H1 (cell line): ENCODE measurements around the gene UQCRQ. TPM values are rescaled to one million over a fixed set of nuclear protein-coding genes. Genes with fewer than 3 reads are reported as not detected.

Source experiments
- ATF3 ChIP-seq: IDR thresholded peaks from 2 replicates; pipeline ENCODE4 v1.6.1; 2011; ENCODE audit warnings: low read depth, mild to moderate bottlenecking, low read length; ENCODE audit not compliant: insufficient read depth
- CHD7 ChIP-seq: fragments of 300-600 bp; sonication (generic); IDR thresholded peaks from 2 replicates; pipeline ENCODE4 v1.7.1; 2012; ENCODE audit warnings: low read length, moderate library complexity, mild to moderate bottlenecking, inconsistent platforms; ENCODE audit not compliant: insufficient replicate concordance
- KDM1A ChIP-seq: fragments of 200-600, 300-600 bp; sonication (generic); IDR thresholded peaks from 2 replicates; pipeline ENCODE4 v1.7.1; 2016; ENCODE audit warnings: mild to moderate bottlenecking, low read length, borderline replicate concordance
- KDM4A ChIP-seq: IDR thresholded peaks from one replicate; pipeline ENCODE4 v1.7.1; 2012; ENCODE audit warnings: low read depth, mild to moderate bottlenecking, moderate library complexity, low read length, inconsistent platforms; ENCODE audit not compliant: severe bottlenecking
- RBBP5 ChIP-seq: IDR thresholded peaks from 2 replicates; pipeline ENCODE4 v1.7.1; 2012; ENCODE audit warnings: low read depth, mild to moderate bottlenecking, inconsistent platforms, low read length, moderate library complexity, borderline replicate concordance
- TAF1 ChIP-seq: IDR thresholded peaks from 2 replicates; pipeline ENCODE4 v1.6.1; 2011; ENCODE audit warnings: mild to moderate bottlenecking, low read depth, low read length
- polyA plus RNA-seq, 7 experiments: library from polyadenylated mRNA; depleted of rRNA in 3 of 7; stranded (reverse) in 5 of 7; unstranded in 2 of 7; fragments of >200 nt in 5 of 7; fragments of 200-250 nt in 2 of 7; gene quantifications; 1 replicate in 5 of 7; 2 replicates in 1 of 7; 4 replicates in 1 of 7; pipeline versions ENCODE4 v1.2.1 to v1.2.3, GENCODE V29; 2011 to 2013; ENCODE audit warnings: missing spikeins in 2 of 7, mixed read lengths in 2 of 7
- total RNA-seq: library from RNA; stranded (reverse); fragmentation: NEBNext Ultra II Directional; extraction: Animal tissue kit (Norgen Biotek cat#: 25700); gene quantifications from 2 replicates; pipeline ENCODE4 v1.2.1, GENCODE V29; 2021
- TF ChIP-seq, protein P1 (sequence below): IDR thresholded peaks from 2 replicates; pipeline ENCODE4 v1.6.1; 2012; ENCODE audit warnings: low read length, inconsistent platforms

The UQCRQ gene
- total and polyA plus RNA-seq, 2 of the 8 experiments (the other 6 are each of a cell fraction or from before 2014, with no cell fraction given) = 177 to 293 TPM

- no peak for TF ChIP-seq CHD7
- no peak for TF ChIP-seq RBBP5
- TF ChIP-seq, protein P1, sequence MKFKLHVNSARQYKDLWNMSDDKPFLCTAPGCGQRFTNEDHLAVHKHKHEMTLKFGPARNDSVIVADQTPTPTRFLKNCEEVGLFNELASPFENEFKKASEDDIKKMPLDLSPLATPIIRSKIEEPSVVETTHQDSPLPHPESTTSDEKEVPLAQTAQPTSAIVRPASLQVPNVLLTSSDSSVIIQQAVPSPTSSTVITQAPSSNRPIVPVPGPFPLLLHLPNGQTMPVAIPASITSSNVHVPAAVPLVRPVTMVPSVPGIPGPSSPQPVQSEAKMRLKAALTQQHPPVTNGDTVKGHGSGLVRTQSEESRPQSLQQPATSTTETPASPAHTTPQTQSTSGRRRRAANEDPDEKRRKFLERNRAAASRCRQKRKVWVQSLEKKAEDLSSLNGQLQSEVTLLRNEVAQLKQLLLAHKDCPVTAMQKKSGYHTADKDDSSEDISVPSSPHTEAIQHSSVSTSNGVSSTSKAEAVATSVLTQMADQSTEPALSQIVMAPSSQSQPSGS = no peak
- TF ChIP-seq KDM4A = no peak
- TF ChIP-seq KDM1A = no peak
- TF ChIP-seq TAF1 = no peak
- no peak for TF ChIP-seq ATF3
These were observed 28.6 kb upstream of the UQCRQ start (continued) for GRCh38 chr5:132837868-132838267.
